CD4-positive, alpha-beta T cell (primary cell): ENCODE measurements around the gene SMYD3. TPM values are rescaled to one million over a fixed set of nuclear protein-coding genes. Genes with fewer than 3 reads are reported as not detected.

ENCODE experiments used
- ATAC-seq: fragments of 200-7000 bp; cut with Tn5 transposase; one replicate; pipeline ENCODE4 v1.10.0; 2022; ENCODE audit warnings: mild to moderate bottlenecking; ENCODE audit not compliant: poor library complexity
- CTCF ChIA-PET: fragments of 350-600 bp; sonication (Branson Sonifier 250); formaldehyde crosslinking; loops from one replicate; lab custom pipeline; 2021; ENCODE audit warnings: antibody characterized with exemption, inconsistent platforms; lab: Charles Lee
- POLR2A ChIA-PET: fragments of 350-600 bp; sonication (Branson Sonifier 250); formaldehyde crosslinking; loops from one replicate; lab custom pipeline; 2021; ENCODE audit warnings: antibody characterized with exemption, inconsistent platforms; lab: Charles Lee
- DNase-seq, 14 experiments: peaks; one replicate each; pipeline ENCODE4 v3.0.0-alpha.2; 2013 to 2020; ENCODE audit warnings: mixed read lengths in 2 of 14
- H3K27ac ChIP-seq, 2 donors: one replicate each; pipeline versions ENCODE4 v1.5.1 to v1.7.0; 2013; ENCODE audit warnings: low read length in 2 of 2, low read depth in 1 of 2, mild to moderate bottlenecking in 1 of 2
- H3K27me3 ChIP-seq, 2 experiments: 1 replicate in 1 of 2; 2 replicates in 1 of 2; pipeline versions ENCODE4 v1.6.1 to v1.7.0; 2013; ENCODE audit warnings: low read length in 2 of 2, control low read depth in 1 of 2, mild to moderate bottlenecking in 1 of 2, moderate library complexity in 1 of 2; ENCODE audit not compliant: insufficient read depth in 2 of 2, control insufficient read depth in 1 of 2
- H3K36me3 ChIP-seq: one replicate; pipeline ENCODE4 v1.6.1; 2013; ENCODE audit warnings: low read length, control low read depth; ENCODE audit not compliant: insufficient read depth
- H3K4me1 ChIP-seq: one replicate; pipeline ENCODE4 v1.6.1; 2013; ENCODE audit warnings: low read length, control low read depth; ENCODE audit not compliant: insufficient read depth
- H3K4me3 ChIP-seq: one replicate; pipeline ENCODE4 v1.5.1; 2013; ENCODE audit warnings: mild to moderate bottlenecking, low read length, moderate library complexity
- H3K9me3 ChIP-seq, 2 experiments: 1 replicate in 1 of 2; 2 replicates in 1 of 2; pipeline versions ENCODE4 v1.6.1 to v1.7.0; 2013; ENCODE audit warnings: low read length in 2 of 2, mild to moderate bottlenecking in 2 of 2, control low read depth in 1 of 2, moderate library complexity in 1 of 2; ENCODE audit not compliant: control insufficient read depth in 1 of 2, insufficient read depth in 1 of 2
- H3K27ac Mint-ChIP-seq: one replicate; pipeline ENCODE4 v1.8.0; 2020; ENCODE audit warnings: mixed read lengths
- H3K27me3 Mint-ChIP-seq: one replicate; pipeline ENCODE4 v1.8.0; 2021; ENCODE audit warnings: mixed read lengths
- H3K36me3 Mint-ChIP-seq: one replicate; pipeline ENCODE4 v1.8.0; 2021; ENCODE audit warnings: low read depth, mixed read lengths
- H3K4me1 Mint-ChIP-seq: one replicate; pipeline ENCODE4 v1.8.0; 2021; ENCODE audit warnings: low read depth, mixed read lengths
- H3K4me3 Mint-ChIP-seq: one replicate; pipeline ENCODE4 v1.8.0; 2020; ENCODE audit warnings: mild to moderate bottlenecking, mixed read lengths
- H3K9me3 Mint-ChIP-seq: one replicate; pipeline ENCODE4 v1.8.0; 2020; ENCODE audit warnings: mixed read lengths
- intact Hi-C, 2 experiments: fragments of 100-400 bp; cut with DNase I in 1 of 2; cut with micrococcal nuclease in 1 of 2; formaldehyde crosslinking; loops; one replicate each; pipeline versions ENCODE4 v1.15.1 to v1.9.0; 2023 to 2025; cut with DNase I, micrococcal nuclease
- total RNA-seq, 174 experiments: library from RNA in 2 of 174; stranded (reverse) in 2 of 174; gene quantifications; one replicate each; pipeline ENCODE4 v1.2.3 and lab custom pipeline; 2021 to 2026
- TF ChIP-seq, protein P1 (sequence below): fragments of 200-600 bp; IDR thresholded peaks from one replicate; pipeline ENCODE4 v1.8.0; 2022; ENCODE audit warnings: antibody characterized with exemption, mild to moderate bottlenecking

SMYD3 gene
- total RNA-seq, 2 experiments from 2014 or later, result 18.8 to 19.6 TPM

DNA sequence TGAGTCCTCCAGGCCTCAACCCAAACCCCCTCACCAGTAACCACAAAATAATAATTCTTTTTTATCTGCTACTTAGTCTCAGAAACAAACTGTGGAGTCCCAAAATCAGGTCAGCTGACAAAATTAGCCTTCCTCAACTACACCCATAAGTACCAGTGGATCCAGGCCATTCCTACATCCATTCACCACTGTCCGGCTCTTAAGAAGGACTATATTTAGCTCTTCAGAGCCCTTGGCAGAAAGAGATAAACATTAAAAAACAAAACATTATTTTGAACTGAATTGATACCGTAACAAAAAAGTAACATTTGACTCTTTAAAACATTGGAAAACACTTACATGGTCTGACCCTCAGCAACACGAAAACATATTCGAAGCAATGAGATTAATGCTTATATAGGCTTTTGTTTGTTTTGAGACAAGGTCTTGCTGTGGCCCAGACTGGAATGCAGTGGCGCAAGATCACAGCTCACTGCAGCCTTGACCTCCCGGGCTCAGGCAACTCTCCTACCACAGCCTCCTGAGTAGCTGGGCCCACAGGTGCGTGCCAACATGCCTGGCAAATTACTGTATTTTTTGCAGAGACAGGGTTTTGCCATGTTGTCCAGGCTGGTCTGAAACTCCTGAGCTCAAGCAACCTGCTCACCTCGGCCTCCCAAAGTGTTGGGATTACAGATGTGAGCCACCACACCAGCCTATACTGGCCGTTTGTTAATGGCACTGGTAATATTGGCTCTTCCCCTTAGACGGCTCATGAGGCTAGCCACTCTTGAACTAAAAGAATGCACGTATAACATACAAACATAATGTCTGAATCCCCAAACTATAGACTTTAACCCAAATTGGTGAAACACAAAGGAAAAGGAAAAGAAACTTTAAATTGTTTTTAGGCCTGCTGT, 330.7 kb downstream of the SMYD3 start:
- H3K27ac ChIP-seq, result no peak overlapping the region
- POLR2A ChIA-PET, result no interaction called here
- Mint-ChIP-seq H3K27ac (no peak overlapping the region), H3K4me1 (no peaks in the 10 kb centered on the region), H3K4me3 (no peak overlapping the region), H3K27me3 (no peaks in the 10 kb centered on the region), H3K36me3 (peaks cover 28% of the 10 kb centered on the region), H3K9me3 (no peaks in the 10 kb centered on the region)
- H3K36me3 ChIP-seq, result no peaks in the 10 kb centered on the region
- no peaks in the 10 kb centered on the region for H3K27me3 ChIP-seq
- ATAC-seq (no peak), DNase-seq (no peak)
- intact Hi-C loops, result no loop called here
- H3K9me3 ChIP-seq, result no peaks in the 10 kb centered on the region
- CTCF ChIA-PET, result no interaction called here
- TF ChIP-seq, protein P1, sequence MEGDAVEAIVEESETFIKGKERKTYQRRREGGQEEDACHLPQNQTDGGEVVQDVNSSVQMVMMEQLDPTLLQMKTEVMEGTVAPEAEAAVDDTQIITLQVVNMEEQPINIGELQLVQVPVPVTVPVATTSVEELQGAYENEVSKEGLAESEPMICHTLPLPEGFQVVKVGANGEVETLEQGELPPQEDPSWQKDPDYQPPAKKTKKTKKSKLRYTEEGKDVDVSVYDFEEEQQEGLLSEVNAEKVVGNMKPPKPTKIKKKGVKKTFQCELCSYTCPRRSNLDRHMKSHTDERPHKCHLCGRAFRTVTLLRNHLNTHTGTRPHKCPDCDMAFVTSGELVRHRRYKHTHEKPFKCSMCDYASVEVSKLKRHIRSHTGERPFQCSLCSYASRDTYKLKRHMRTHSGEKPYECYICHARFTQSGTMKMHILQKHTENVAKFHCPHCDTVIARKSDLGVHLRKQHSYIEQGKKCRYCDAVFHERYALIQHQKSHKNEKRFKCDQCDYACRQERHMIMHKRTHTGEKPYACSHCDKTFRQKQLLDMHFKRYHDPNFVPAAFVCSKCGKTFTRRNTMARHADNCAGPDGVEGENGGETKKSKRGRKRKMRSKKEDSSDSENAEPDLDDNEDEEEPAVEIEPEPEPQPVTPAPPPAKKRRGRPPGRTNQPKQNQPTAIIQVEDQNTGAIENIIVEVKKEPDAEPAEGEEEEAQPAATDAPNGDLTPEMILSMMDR, result no peak
- H3K4me1 ChIP-seq, result no peaks in the 10 kb centered on the region
- H3K4me3 ChIP-seq, result no peak overlapping the region

DNA sequence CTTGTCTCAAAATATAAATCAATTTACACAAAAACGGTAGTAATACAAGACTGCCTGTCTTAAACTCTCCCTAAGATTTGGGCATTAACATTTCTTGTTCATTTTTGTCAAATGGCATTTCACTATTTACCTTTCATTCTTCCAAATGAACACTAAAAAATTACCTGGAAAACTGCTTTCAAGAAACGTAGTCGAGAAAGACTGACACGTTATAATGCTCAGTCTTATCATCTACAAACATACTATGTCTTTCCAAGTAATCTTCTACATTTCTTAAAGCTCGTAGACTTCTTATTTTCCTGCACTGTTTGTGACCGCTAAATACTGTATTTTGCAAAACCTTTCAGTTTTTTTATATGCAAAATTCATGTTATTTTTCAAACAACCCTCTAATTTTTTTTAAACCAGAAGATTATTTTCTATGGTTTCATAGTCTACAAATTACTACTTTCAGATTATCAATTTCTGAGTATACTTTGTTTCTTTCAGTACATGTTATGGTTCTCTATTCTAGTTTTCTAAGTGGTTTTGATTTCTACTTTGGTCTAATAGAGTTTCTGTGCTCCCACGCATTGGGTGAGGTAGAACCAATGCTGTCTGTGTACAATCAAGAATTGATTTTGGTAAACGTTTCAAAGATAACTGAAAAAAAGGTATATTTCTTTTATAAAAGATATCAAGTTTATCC, 336.4 kb downstream of the SMYD3 start:
- Mint-ChIP-seq H3K4me3 (no peak overlapping the region), H3K9me3 (no peaks in the 10 kb centered on the region), H3K4me1 (no peaks in the 10 kb centered on the region), H3K27ac (no peak overlapping the region), H3K27me3 (no peaks in the 10 kb centered on the region), H3K36me3 (peaks cover 3% of the 10 kb centered on the region)
- no peaks in the 10 kb centered on the region for H3K36me3 ChIP-seq
- no peak for ATAC-seq
- no peak for DNase-seq
- no peaks in the 10 kb centered on the region for H3K9me3 ChIP-seq
- ChIA-PET CTCF (no interaction called here), POLR2A (no interaction called here)
- no peak overlapping the region for H3K27ac ChIP-seq
- TF ChIP-seq, protein P1, result no peak
- intact Hi-C loops, result no loop called here
- no peaks in the 10 kb centered on the region for H3K27me3 ChIP-seq
- no peaks in the 10 kb centered on the region for H3K4me1 ChIP-seq
- H3K4me3 ChIP-seq, result no peak overlapping the region

DNA sequence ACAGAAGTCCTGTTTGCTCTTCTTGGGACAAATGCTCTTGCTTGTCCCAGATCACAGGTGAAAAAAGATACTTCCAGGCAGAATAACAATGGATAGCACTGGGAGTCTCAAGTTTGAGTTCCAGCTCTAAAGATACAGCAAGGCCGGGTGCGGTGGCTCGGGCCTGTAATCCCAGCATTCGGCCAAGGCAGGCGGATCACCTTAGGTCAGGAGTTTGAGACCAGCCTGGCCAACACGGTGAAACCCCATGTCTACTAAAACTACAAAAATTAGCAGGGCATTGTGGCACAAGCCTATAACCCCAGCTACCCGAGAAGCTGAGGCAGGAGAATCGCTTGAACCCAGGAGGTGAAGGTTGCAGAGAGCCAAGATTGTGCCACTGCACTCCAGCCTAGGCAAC, 337.6 kb downstream of the SMYD3 start:
- TF ChIP-seq, protein P1, result no peak
- no peaks in the 10 kb centered on the region for H3K4me1 Mint-ChIP-seq
- H3K27ac ChIP-seq, result no peak overlapping the region
- no peaks in the 10 kb centered on the region for H3K9me3 ChIP-seq
- no peak for DNase-seq
- H3K4me3 Mint-ChIP-seq, result no peak overlapping the region
- no peaks in the 10 kb centered on the region for H3K4me1 ChIP-seq
- no peak overlapping the region for H3K27ac Mint-ChIP-seq
- no peak overlapping the region for H3K4me3 ChIP-seq
- no peak for ATAC-seq
- no peaks in the 10 kb centered on the region for H3K9me3 Mint-ChIP-seq
- H3K27me3 ChIP-seq, result no peaks in the 10 kb centered on the region
- no peaks in the 10 kb centered on the region for H3K36me3 Mint-ChIP-seq
- POLR2A ChIA-PET, result no interaction called here
- H3K36me3 ChIP-seq, result no peaks in the 10 kb centered on the region
- intact Hi-C loops, result no loop called here
- CTCF ChIA-PET, result interaction anchor here (0.7 kb wide), 1 partner anchor 312 kb away, joined by 4 read pairs; no protein-coding TSS in a partner anchor
- H3K27me3 Mint-ChIP-seq, result no peaks in the 10 kb centered on the region
